ENCODE results near the gene TMEM167B.

Gene TMEM167B

GRCh38 chr1:109095631-109096030, 5.1 kb downstream of the TMEM167B start:
- H3K9me3 ChIP-seq (ENCODE audit: control insufficient read depth in 1 of 2, low read length in 2 of 2), result no peaks in the 10 kb centered on the region
- no peak overlapping the region for H3K9ac ChIP-seq (ENCODE audit: low read depth in 1 of 2, low read length in 2 of 2)
- H3K27me3 ChIP-seq (ENCODE audit: control insufficient read depth in 1 of 2, insufficient read depth in 2 of 2, low read length in 2 of 2), result no peaks in the 10 kb centered on the region
- peaks cover 9 to 30% of the 10 kb centered on the region in 2 donors for H3K36me3 ChIP-seq (ENCODE audit: control insufficient read depth in 1 of 2, insufficient read depth in 2 of 2, low read length in 2 of 2)
- H3K27ac ChIP-seq (ENCODE audit: low read depth, low read length), result no peak overlapping the region
- no peak overlapping the region for H3K4me3 ChIP-seq (ENCODE audit: low read depth in 1 of 2, low read length in 2 of 2)
- H3K4me1 ChIP-seq (ENCODE audit: control insufficient read depth in 1 of 2, insufficient read depth in 2 of 2, low read length in 2 of 2), result peaks cover 15 to 21% of the 10 kb centered on the region in 2 donors

GRCh38 chr1:109096120-109096519, 5.6 kb downstream of the TMEM167B start:
- peaks cover 15 to 21% of the 10 kb centered on the region in 2 donors for H3K4me1 ChIP-seq (ENCODE audit: control insufficient read depth in 1 of 2, insufficient read depth in 2 of 2, low read length in 2 of 2)
- H3K27ac ChIP-seq (ENCODE audit: low read depth, low read length), result no peak overlapping the region

GRCh38 chr1:109099938-109100773, 9.6 kb downstream of the TMEM167B start:
- no peaks in the 10 kb centered on the region for H3K27me3 ChIP-seq (ENCODE audit: control insufficient read depth in 1 of 2, insufficient read depth in 2 of 2, low read length in 2 of 2)
- H3K36me3 ChIP-seq (ENCODE audit: control insufficient read depth in 1 of 2, insufficient read depth in 2 of 2, low read length in 2 of 2), result peaks cover 0 to 8% of the 10 kb centered on the region in 2 donors
- no peaks in the 10 kb centered on the region for H3K9me3 ChIP-seq (ENCODE audit: control insufficient read depth in 1 of 2, low read length in 2 of 2)
- peak overlapping the region; percentile 93 to 98 for H3K9ac ChIP-seq (ENCODE audit: low read depth in 1 of 2, low read length in 2 of 2)
- peak overlapping the region; percentile 92 for H3K27ac ChIP-seq (ENCODE audit: low read depth, low read length)
- peaks cover 0 to 9% of the 10 kb centered on the region in 2 donors for H3K4me1 ChIP-seq (ENCODE audit: control insufficient read depth in 1 of 2, insufficient read depth in 2 of 2, low read length in 2 of 2)
- peak overlapping the region; percentile 91 to 97 for H3K4me3 ChIP-seq (ENCODE audit: low read depth in 1 of 2, low read length in 2 of 2)

More at GRCh38 chr1:109096120-109096519, 5.6 kb downstream of the TMEM167B start:
- Histone ChIP-seq H3K9ac (ENCODE audit: low read depth in 1 of 2, low read length in 2 of 2) (no peak overlapping the region), H3K36me3 (ENCODE audit: control insufficient read depth in 1 of 2, insufficient read depth in 2 of 2, low read length in 2 of 2) (peaks cover 9 to 30% of the 10 kb centered on the region in 2 donors), H3K4me3 (ENCODE audit: low read depth in 1 of 2, low read length in 2 of 2) (no peak overlapping the region), H3K27me3 (ENCODE audit: control insufficient read depth in 1 of 2, insufficient read depth in 2 of 2, low read length in 2 of 2) (no peaks in the 10 kb centered on the region), H3K9me3 (ENCODE audit: control insufficient read depth in 1 of 2, low read length in 2 of 2) (no peaks in the 10 kb centered on the region)

- no peak overlapping the region for H3K4me3 ChIP-seq (ENCODE audit: low read depth in 1 of 2, low read length in 2 of 2)
- peaks cover 0 to 4% of the 10 kb centered on the region in 2 donors for H3K4me1 ChIP-seq (ENCODE audit: control insufficient read depth in 1 of 2, insufficient read depth in 2 of 2, low read length in 2 of 2)
- no peak overlapping the region for H3K9ac ChIP-seq (ENCODE audit: low read depth in 1 of 2, low read length in 2 of 2)
- no peaks in the 10 kb centered on the region for H3K36me3 ChIP-seq (ENCODE audit: control insufficient read depth in 1 of 2, insufficient read depth in 2 of 2, low read length in 2 of 2)
- H3K9me3 ChIP-seq (ENCODE audit: control insufficient read depth in 1 of 2, low read length in 2 of 2), result no peaks in the 10 kb centered on the region
- no peak overlapping the region for H3K27ac ChIP-seq (ENCODE audit: low read depth, low read length)
- no peaks in the 10 kb centered on the region for H3K27me3 ChIP-seq (ENCODE audit: control insufficient read depth in 1 of 2, insufficient read depth in 2 of 2, low read length in 2 of 2)
Observed at GRCh38 chr1:109104364-109105151, 14.0 kb downstream of the TMEM167B start.

- Histone ChIP-seq H3K4me1 (ENCODE audit: control insufficient read depth in 1 of 2, insufficient read depth in 2 of 2, low read length in 2 of 2) (peaks cover 0 to 4% of the 10 kb centered on the region in 2 donors), H3K36me3 (ENCODE audit: control insufficient read depth in 1 of 2, insufficient read depth in 2 of 2, low read length in 2 of 2) (no peaks in the 10 kb centered on the region), H3K4me3 (ENCODE audit: low read depth in 1 of 2, low read length in 2 of 2) (no peak overlapping the region), H3K9ac (ENCODE audit: low read depth in 1 of 2, low read length in 2 of 2) (no peak overlapping the region), H3K27ac (ENCODE audit: low read depth, low read length) (no peak overlapping the region), H3K27me3 (ENCODE audit: control insufficient read depth in 1 of 2, insufficient read depth in 2 of 2, low read length in 2 of 2) (no peaks in the 10 kb centered on the region), H3K9me3 (ENCODE audit: control insufficient read depth in 1 of 2, low read length in 2 of 2) (no peaks in the 10 kb centered on the region)
Observed at GRCh38 chr1:109105881-109106280, 15.3 kb downstream of the TMEM167B start.

- Histone ChIP-seq H3K9ac (ENCODE audit: low read depth in 1 of 2, low read length in 2 of 2) (no peak overlapping the region), H3K9me3 (ENCODE audit: control insufficient read depth in 1 of 2, low read length in 2 of 2) (no peaks in the 10 kb centered on the region), H3K36me3 (ENCODE audit: control insufficient read depth in 1 of 2, insufficient read depth in 2 of 2, low read length in 2 of 2) (no peaks in the 10 kb centered on the region), H3K27me3 (ENCODE audit: control insufficient read depth in 1 of 2, insufficient read depth in 2 of 2, low read length in 2 of 2) (no peaks in the 10 kb centered on the region), H3K27ac (ENCODE audit: low read depth, low read length) (no peak overlapping the region), H3K4me3 (ENCODE audit: low read depth in 1 of 2, low read length in 2 of 2) (no peak overlapping the region), H3K4me1 (ENCODE audit: control insufficient read depth in 1 of 2, insufficient read depth in 2 of 2, low read length in 2 of 2) (peaks cover 6 to 9% of the 10 kb centered on the region in 2 donors)
Observed at GRCh38 chr1:109107785-109108184, 17.2 kb downstream of the TMEM167B start.

- no peaks in the 10 kb centered on the region for H3K9me3 ChIP-seq (ENCODE audit: control insufficient read depth in 1 of 2, low read length in 2 of 2)
- peaks cover 6 to 9% of the 10 kb centered on the region in 2 donors for H3K27me3 ChIP-seq (ENCODE audit: control insufficient read depth in 1 of 2, insufficient read depth in 2 of 2, low read length in 2 of 2)
- no peaks in the 10 kb centered on the region for H3K36me3 ChIP-seq (ENCODE audit: control insufficient read depth in 1 of 2, insufficient read depth in 2 of 2, low read length in 2 of 2)
- H3K4me3 ChIP-seq (ENCODE audit: low read depth in 1 of 2, low read length in 2 of 2), result no peak overlapping the region
- peaks cover 17 to 25% of the 10 kb centered on the region in 2 donors for H3K4me1 ChIP-seq (ENCODE audit: control insufficient read depth in 1 of 2, insufficient read depth in 2 of 2, low read length in 2 of 2)
- no peak overlapping the region for H3K27ac ChIP-seq (ENCODE audit: low read depth, low read length)
- no peak overlapping the region for H3K9ac ChIP-seq (ENCODE audit: low read depth in 1 of 2, low read length in 2 of 2)
Observed at GRCh38 chr1:109109906-109110305, 19.3 kb downstream of the TMEM167B start.

- Histone ChIP-seq H3K27me3 (ENCODE audit: control insufficient read depth in 1 of 2, insufficient read depth in 2 of 2, low read length in 2 of 2) (peaks cover 6 to 10% of the 10 kb centered on the region in 2 donors), H3K36me3 (ENCODE audit: control insufficient read depth in 1 of 2, insufficient read depth in 2 of 2, low read length in 2 of 2) (no peaks in the 10 kb centered on the region), H3K4me3 (ENCODE audit: low read depth in 1 of 2, low read length in 2 of 2) (no peak overlapping the region), H3K9me3 (ENCODE audit: control insufficient read depth in 1 of 2, low read length in 2 of 2) (no peaks in the 10 kb centered on the region), H3K27ac (ENCODE audit: low read depth, low read length) (no peak overlapping the region), H3K9ac (ENCODE audit: low read depth in 1 of 2, low read length in 2 of 2) (no peak overlapping the region), H3K4me1 (ENCODE audit: control insufficient read depth in 1 of 2, insufficient read depth in 2 of 2, low read length in 2 of 2) (peaks cover 17 to 25% of the 10 kb centered on the region in 2 donors)
Observed at GRCh38 chr1:109111386-109112055, 21.0 kb downstream of the TMEM167B start.

GRCh38 chr1:109112056-109112651, 21.6 kb downstream of the TMEM167B start:
- Histone ChIP-seq H3K27ac (ENCODE audit: low read depth, low read length) (no peak overlapping the region), H3K9me3 (ENCODE audit: control insufficient read depth in 1 of 2, low read length in 2 of 2) (no peaks in the 10 kb centered on the region), H3K36me3 (ENCODE audit: control insufficient read depth in 1 of 2, insufficient read depth in 2 of 2, low read length in 2 of 2) (no peaks in the 10 kb centered on the region), H3K9ac (ENCODE audit: low read depth in 1 of 2, low read length in 2 of 2) (no peak overlapping the region), H3K4me3 (ENCODE audit: low read depth in 1 of 2, low read length in 2 of 2) (peak overlapping the region; percentile 44 to 83), H3K4me1 (ENCODE audit: control insufficient read depth in 1 of 2, insufficient read depth in 2 of 2, low read length in 2 of 2) (peaks cover 17 to 25% of the 10 kb centered on the region in 2 donors), H3K27me3 (ENCODE audit: control insufficient read depth in 1 of 2, insufficient read depth in 2 of 2, low read length in 2 of 2) (peaks cover 6 to 10% of the 10 kb centered on the region in 2 donors)

Data from duodenal mucosa (tissue), 2 donors.